K562 (cell line): ENCODE data around the gene CALY. TPM values are rescaled to one million over a fixed set of nuclear protein-coding genes. Genes with fewer than 3 reads are reported as not detected.

Experiments
- ATAC-seq: fragments of 200-7000 bp; cut with Tn5 transposase; 3 replicates; pipeline ENCODE4 v1.9.1; 2020; ENCODE audit warnings: moderate library complexity
- BruUV-seq: library from RNA; stranded (reverse); fragments of 400-500 nt; replicated peaks from 2 replicates; lab custom pipeline; 2021; lab: Mats Ljungman, UMichigan
- CTCF ChIA-PET: fragments of 300-600 bp; formaldehyde crosslinking; extraction: SDS; loops from one replicate; lab custom pipeline; 2021; ENCODE audit warnings: low intra/inter-chr PET ratio; lab: Yijun Ruan, JAX
- POLR2A ChIA-PET: fragments of 300-600, 350-650 bp; sonication (Branson Sonifier 250); formaldehyde crosslinking; extraction: SDS; loops from one replicate; lab custom pipeline; 2021; ENCODE audit warnings: antibody characterized with exemption, inconsistent platforms; lab: Yijun Ruan, JAX
- DNase-seq, 4 experiments: peaks; one replicate each; pipeline versions ENCODE4 v3.0.0 to v3.0.0-alpha.2; 2011 to 2018; ENCODE audit warnings: low spot score in 3 of 4, mixed read lengths in 3 of 4; ENCODE audit errors: extremely low read depth in 1 of 4
- FAIRE-seq: peaks from 2 replicates; lab custom pipeline; 2011; peaks lifted over from hg19 to GRCh38; lab: Jason Lieb, UNC
- H2AFZ ChIP-seq: 2 replicates; pipeline ENCODE4 v1.6.0; 2011; ENCODE audit warnings: low read depth, low read length, control low read depth, inconsistent platforms
- H3K27ac ChIP-seq: fragments of 200-600 bp; 3 replicates; pipeline ENCODE4 v1.8.0; 2011; ENCODE audit warnings: low read depth, mild to moderate bottlenecking, control low read depth, inconsistent platforms, low read length, moderate library complexity, mixed read lengths; ENCODE audit errors: extremely low read depth
- H3K27me3 ChIP-seq, 2 experiments: fragments of 300-600 bp in 1 of 2; 2 replicates in 1 of 2; 3 replicates in 1 of 2; pipeline versions ENCODE4 v1.6.0 to v1.8.0; 2011; ENCODE audit warnings: inconsistent platforms in 2 of 2, low read length in 2 of 2, mild to moderate bottlenecking in 1 of 2, mixed read lengths in 1 of 2, moderate library complexity in 1 of 2; ENCODE audit not compliant: control insufficient read depth in 2 of 2, insufficient read depth in 2 of 2
- H3K36me3 ChIP-seq: fragments of 300-600 bp; 3 replicates; pipeline ENCODE4 v1.8.0; 2011; ENCODE audit warnings: mild to moderate bottlenecking, low read length, inconsistent platforms; ENCODE audit not compliant: control insufficient read depth, insufficient read depth
- H3K4me1 ChIP-seq, 2 experiments: fragments of 200-600 bp in 1 of 2; replicated peaks in 1 of 2; 2 replicates in 1 of 2; 3 replicates in 1 of 2; pipeline versions ENCODE4 v1.5.1 to v1.8.0; 2011; ENCODE audit warnings: inconsistent platforms in 2 of 2, low read length in 2 of 2, mild to moderate bottlenecking in 1 of 2, mixed read lengths in 1 of 2, moderate library complexity in 1 of 2; ENCODE audit not compliant: control insufficient read depth in 2 of 2, insufficient read depth in 2 of 2
- H3K4me2 ChIP-seq: 2 replicates; pipeline ENCODE4 v1.6.1; 2011; ENCODE audit warnings: low read length, control low read depth, inconsistent platforms, mixed read lengths; ENCODE audit not compliant: insufficient read depth
- H3K4me3 ChIP-seq: fragments of 200-600 bp; sonication (generic), shearing (Covaris generic); 2 replicates; pipeline ENCODE4 v1.5.1; 2016; ENCODE audit warnings: control low read depth, inconsistent platforms
- H3K79me2 ChIP-seq: fragments of 200-600 bp; 3 replicates; pipeline ENCODE4 v1.8.0; 2011; ENCODE audit warnings: low read length, inconsistent platforms; ENCODE audit not compliant: control insufficient read depth, insufficient read depth
- H3K9ac ChIP-seq, 2 experiments: 2 replicates each; pipeline versions ENCODE4 v1.6.0 to v1.6.1; 2011; ENCODE audit warnings: low read depth in 2 of 2, low read length in 2 of 2, control low read depth in 1 of 2, inconsistent platforms in 1 of 2, mild to moderate bottlenecking in 1 of 2, mixed read lengths in 1 of 2; ENCODE audit not compliant: insufficient read depth in 1 of 2
- H3K9me1 ChIP-seq: one replicate; pipeline ENCODE4 v1.6.0; 2011; ENCODE audit warnings: inconsistent platforms, mild to moderate bottlenecking, low read length, moderate library complexity; ENCODE audit not compliant: control insufficient read depth, insufficient read depth
- H3K9me3 ChIP-seq: replicated peaks from 2 replicates; pipeline ENCODE4 v1.5.1; 2011; ENCODE audit warnings: low read depth, low read length, inconsistent platforms; ENCODE audit not compliant: control insufficient read depth, insufficient read depth
- H4K20me1 ChIP-seq: replicated peaks from 2 replicates; pipeline ENCODE4 v1.6.1; 2011; ENCODE audit warnings: low read length, inconsistent platforms, mixed read lengths; ENCODE audit not compliant: control insufficient read depth, insufficient read depth
- BCOR ChIP-seq: fragments of 450-650 bp; IDR thresholded peaks from 2 replicates; pipeline ENCODE4 v1.6.1; 2016
- BRCA1 ChIP-seq, 2 experiments: fragments of 450-650 bp in 1 of 2; sonication (generic) in 1 of 2; formaldehyde crosslinking in 1 of 2; IDR thresholded peaks; 2 replicates each; pipeline versions ENCODE4 v1.5.0 to v1.6.1; 2017 to 2020; ENCODE audit warnings: mild to moderate bottlenecking in 1 of 2, missing genetic modification reagents in 1 of 2
- FOXK1 ChIP-seq: sonication (generic); formaldehyde crosslinking; IDR thresholded peaks from 2 replicates; pipeline ENCODE4 v1.8.0; 2022; ENCODE audit warnings: missing genetic modification reagents, mild to moderate bottlenecking, borderline replicate concordance
- POLR2AphosphoS5 ChIP-seq: IDR thresholded peaks from 2 replicates; pipeline ENCODE4 v1.6.1; 2011; ENCODE audit warnings: mild to moderate bottlenecking, low read depth, low read length, moderate library complexity; ENCODE audit not compliant: control insufficient read depth, insufficient read depth
- POLR2H ChIP-seq: IDR thresholded peaks from 2 replicates; pipeline ENCODE4 v1.6.1; 2016; ENCODE audit warnings: missing genetic modification characterization, low read depth, mild to moderate bottlenecking, control low read depth, missing compliant biosample characterization, moderate library complexity
- POLR3A ChIP-seq: IDR thresholded peaks from 2 replicates; pipeline ENCODE4 v1.6.1; 2011; ENCODE audit warnings: borderline replicate concordance, mild to moderate bottlenecking, moderate library complexity; ENCODE audit not compliant: insufficient read length, insufficient read depth; ENCODE audit errors: extremely low read depth
- ZNF263 ChIP-seq: sonication (generic); formaldehyde crosslinking; IDR thresholded peaks from 2 replicates; pipeline ENCODE4 v1.8.0; 2022; ENCODE audit warnings: mild to moderate bottlenecking, missing genetic modification reagents, borderline replicate concordance
- WGBS: fragments of 100-300 bp; shearing (Covaris generic); methylation state at CpG from one replicate; pipeline ENCODE4 v1.1.6; 2016; ENCODE audit warnings: low coverage, mixed read lengths; ENCODE audit not compliant: insufficient coverage; ENCODE audit errors: missing lambda C conversion rate; 5-methylcytosine and 5-hydroxymethylcytosine counted together
- in situ Hi-C: fragments of 300-500 bp; cut with MboI; formaldehyde crosslinking; loops from 4 replicates; pipeline ENCODE4 v1.15.0; 2018; ENCODE audit warnings: inconsistent platforms, mixed read lengths
- intact Hi-C: fragments of 100-400 bp; cut with micrococcal nuclease; formaldehyde crosslinking; loops from 2 replicates; pipeline ENCODE4 v1.14.2; 2022
- polyA plus RNA-seq, 8 experiments: library from polyadenylated mRNA; depleted of rRNA in 4 of 8; stranded (reverse) in 5 of 8; unstranded in 3 of 8; fragments of >200 nt; fragmentation: Nextera tagmentation in 2 of 8; fragmentation: Illumina TruSeq in 1 of 8; extraction: Ambion mirVana in 2 of 8; extraction: Trizol in 1 of 8; gene quantifications; 2 replicates each; pipeline versions ENCODE4 v1.2.1 to v1.2.3, GENCODE V29; 2011 to 2014; ENCODE audit warnings: inconsistent platforms in 1 of 8, missing spikeins in 1 of 8
- total RNA-seq, 7 experiments: library from RNA; depleted of rRNA in 6 of 7; stranded (reverse); fragments of >200 nt in 6 of 7; fragmentation: Illumina TruSeq in 2 of 7; extraction: Trizol in 2 of 7; gene quantifications; 2 replicates each; pipeline versions ENCODE4 v1.2.1 to v1.2.3, GENCODE V29; 2011 to 2021; ENCODE audit warnings: low replicate concordance in 1 of 7
- TF ChIP-seq, protein P1 (sequence below): fragments of 450-650 bp; IDR thresholded peaks from 2 replicates; pipeline ENCODE4 v1.6.1; 2016
- TF ChIP-seq, protein P2 (sequence below): sonication (generic); formaldehyde crosslinking; IDR thresholded peaks from 2 replicates; pipeline ENCODE4 v1.9.0; 2022; ENCODE audit warnings: mild to moderate bottlenecking, missing genetic modification reagents

The CALY gene
- total and polyA plus RNA-seq, 9 of the 15 experiments (the other 6 are each of a cell fraction or from before 2014, with no cell fraction given) = not detected

DNA sequence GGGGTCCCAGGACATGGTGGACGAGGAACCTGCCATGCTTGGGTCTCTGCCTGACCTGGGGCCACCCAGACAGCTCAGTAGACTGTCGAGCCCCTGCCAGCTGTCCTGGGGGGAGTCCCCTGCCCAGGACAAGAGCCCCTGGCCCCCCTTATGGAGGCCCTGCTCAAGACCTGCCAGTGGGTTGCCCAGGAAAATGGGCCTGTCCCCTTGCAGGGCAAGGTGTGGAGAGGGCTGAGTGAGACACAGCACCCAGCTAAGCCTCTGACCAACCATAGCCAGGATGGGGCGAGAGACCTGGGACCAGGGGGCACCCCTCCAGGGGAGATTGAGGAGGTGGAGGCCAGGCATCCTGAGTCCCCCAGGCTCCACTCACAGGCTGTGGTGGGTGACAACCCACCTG is 19.3 kb upstream of the CALY start:
- in situ Hi-C loops (no loop called here), intact Hi-C loops (loop anchor here (5.0 kb wide), 1 partner anchor 36 kb away; the partner anchor contains the start of gene MTG1)
- Histone ChIP-seq H3K4me2 (no peak overlapping the region), H3K4me1 (peaks cover 15 to 71% of the 10 kb centered on the region in 2 experiments), H3K27ac (no peak overlapping the region), H3K79me2 (peaks cover 12% of the 10 kb centered on the region), H2AFZ (no peak overlapping the region), H4K20me1 (no peaks in the 10 kb centered on the region), H3K4me3 (no peak overlapping the region), H3K27me3 (no peaks in the 10 kb centered on the region), H3K9ac (peak overlapping the region in 1 of 2 experiments; percentile 64; a peak in 2 of 4 replicates), H3K9me3 (no peaks in the 10 kb centered on the region), H3K36me3 (peaks cover 12% of the 10 kb centered on the region; the same call in 1 of the 3 replicates), H3K9me1 (no peaks in the 10 kb centered on the region)
- ChIA-PET POLR2A (no interaction called here), CTCF (no interaction called here)
- 92% methylated on average over 2 of the region's 3 CpGs for WGBS
- ATAC-seq (no peak), FAIRE-seq (no peak), DNase-seq (no peak)
- TF ChIP-seq POLR3A = no peak
- TF ChIP-seq, protein P1, sequence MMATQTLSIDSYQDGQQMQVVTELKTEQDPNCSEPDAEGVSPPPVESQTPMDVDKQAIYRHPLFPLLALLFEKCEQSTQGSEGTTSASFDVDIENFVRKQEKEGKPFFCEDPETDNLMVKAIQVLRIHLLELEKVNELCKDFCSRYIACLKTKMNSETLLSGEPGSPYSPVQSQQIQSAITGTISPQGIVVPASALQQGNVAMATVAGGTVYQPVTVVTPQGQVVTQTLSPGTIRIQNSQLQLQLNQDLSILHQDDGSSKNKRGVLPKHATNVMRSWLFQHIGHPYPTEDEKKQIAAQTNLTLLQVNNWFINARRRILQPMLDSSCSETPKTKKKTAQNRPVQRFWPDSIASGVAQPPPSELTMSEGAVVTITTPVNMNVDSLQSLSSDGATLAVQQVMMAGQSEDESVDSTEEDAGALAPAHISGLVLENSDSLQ = no peak
- no peak for TF ChIP-seq BCOR
- no peak for TF ChIP-seq FOXK1 (CRISPR knock-in tag)
- BruUV-seq = no TSS peak

DNA sequence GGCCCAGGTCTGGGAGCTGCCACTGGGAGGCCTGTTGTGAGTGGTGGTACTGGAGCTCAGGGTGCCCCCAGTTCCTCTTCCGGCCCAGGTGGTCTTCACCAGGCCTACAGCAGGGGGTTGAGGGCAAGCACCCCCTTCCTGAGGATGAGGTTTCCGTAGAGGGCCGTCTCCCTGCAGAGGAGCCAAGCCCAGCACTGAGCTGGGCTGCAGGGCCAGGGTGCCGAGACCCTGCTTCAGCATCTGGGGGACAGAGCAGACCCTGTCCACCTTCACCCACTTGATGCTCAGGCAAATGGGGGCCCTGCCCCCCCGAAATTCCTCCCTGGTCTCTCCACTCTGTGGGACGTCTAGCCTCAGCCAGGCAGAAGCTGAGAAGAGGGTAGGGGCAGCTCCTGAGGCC is 18.6 kb upstream of the CALY start:
- Histone ChIP-seq H4K20me1 (no peaks in the 10 kb centered on the region), H3K9me1 (no peaks in the 10 kb centered on the region), H3K27me3 (no peaks in the 10 kb centered on the region), H3K4me1 (peaks cover 9 to 75% of the 10 kb centered on the region in 2 experiments), H3K4me3 (no peak overlapping the region), H3K9me3 (no peaks in the 10 kb centered on the region), H3K4me2 (no peak overlapping the region), H2AFZ (no peak overlapping the region)
- DNase-seq = no peak
- BruUV-seq = no TSS peak
- POLR2A ChIA-PET = interaction anchor here (0.7 kb wide), 1 partner anchor 13 kb away, joined by 3 read pairs; no protein-coding TSS in a partner anchor
- no peak for TF ChIP-seq ZNF263 (CRISPR knock-in tag)
- TF ChIP-seq, protein P2, sequence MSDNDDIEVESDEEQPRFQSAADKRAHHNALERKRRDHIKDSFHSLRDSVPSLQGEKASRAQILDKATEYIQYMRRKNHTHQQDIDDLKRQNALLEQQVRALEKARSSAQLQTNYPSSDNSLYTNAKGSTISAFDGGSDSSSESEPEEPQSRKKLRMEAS (CRISPR knock-in tag) = no peak
- TF ChIP-seq POLR2H = no peak
- TF ChIP-seq POLR2AphosphoS5 = no peak
- TF ChIP-seq BRCA1 (IDR thresholded peaks at IDR 0.05) = no peak
- TF ChIP-seq BRCA1 (CRISPR knock-in tag; IDR thresholded peaks at IDR 0.05) = no peak
- TF ChIP-seq, all 486 proteins: peak for 0
- CTCF ChIA-PET = no interaction called here
- intact Hi-C loops (loop anchor here (5.0 kb wide), 1 partner anchor 37 kb away; the partner anchor contains the start of gene MTG1), in situ Hi-C loops (no loop called here)
- Histone ChIP-seq H3K36me3 (peaks cover 12% of the 10 kb centered on the region; the same call in 1 of the 3 replicates), H3K9ac (no peak overlapping the region), H3K79me2 (peaks cover 12% of the 10 kb centered on the region), H3K27ac (no peak overlapping the region)
- 89% methylated on average over 3 of the region's 6 CpGs for WGBS
- ATAC-seq (no peak), FAIRE-seq (no peak)
